Mesothelial cell of epicardium (in vitro differentiated cells): ENCODE results near the gene ARMC6. TPM values are rescaled to one million over a fixed set of nuclear protein-coding genes. Genes with fewer than 3 reads are reported as not detected.
"Not testable (repeated sequence)": the region's sequence is repeated elsewhere in the genome, so short reads cannot be mapped to it uniquely, and the experiment has no call there.

ENCODE experiments used
- DNase-seq, 2 experiments: peaks; one replicate each; pipeline ENCODE4 v3.0.0; 2021; ENCODE audit warnings: low spot score in 2 of 2; ENCODE audit not compliant: unreplicated experiment in 2 of 2
- H3K27ac Mint-ChIP-seq: 2 replicates; pipeline ENCODE4 v1.8.0; 2021; ENCODE audit warnings: mixed read lengths
- H3K27me3 Mint-ChIP-seq: 2 replicates; pipeline ENCODE4 v1.8.0; 2021; ENCODE audit warnings: low read depth, mixed read lengths
- H3K36me3 Mint-ChIP-seq: 2 replicates; pipeline ENCODE4 v1.8.0; 2021; ENCODE audit warnings: mixed read lengths
- H3K4me1 Mint-ChIP-seq: 2 replicates; pipeline ENCODE4 v1.8.0; 2021; ENCODE audit warnings: mixed read lengths
- H3K4me3 Mint-ChIP-seq: 2 replicates; pipeline ENCODE4 v1.8.0; 2021; ENCODE audit warnings: mild to moderate bottlenecking, moderate library complexity, mixed read lengths
- H3K9me3 Mint-ChIP-seq: 2 replicates; pipeline ENCODE4 v1.8.0; 2021; ENCODE audit warnings: mixed read lengths
- total RNA-seq: library from RNA; stranded (reverse); gene quantifications from 3 replicates; pipeline ENCODE4 v1.2.1, GENCODE V29; 2021
- TF ChIP-seq, protein P1 (sequence below): fragments of 200-600 bp; sonication (generic); IDR thresholded peaks from one replicate; pipeline ENCODE4 v1.5.0; 2021; ENCODE audit warnings: antibody characterized with exemption; ENCODE audit not compliant: unreplicated experiment

Gene ARMC6
- total RNA-seq, 1 donor from 2014 or later: 25.8 TPM

DNA sequence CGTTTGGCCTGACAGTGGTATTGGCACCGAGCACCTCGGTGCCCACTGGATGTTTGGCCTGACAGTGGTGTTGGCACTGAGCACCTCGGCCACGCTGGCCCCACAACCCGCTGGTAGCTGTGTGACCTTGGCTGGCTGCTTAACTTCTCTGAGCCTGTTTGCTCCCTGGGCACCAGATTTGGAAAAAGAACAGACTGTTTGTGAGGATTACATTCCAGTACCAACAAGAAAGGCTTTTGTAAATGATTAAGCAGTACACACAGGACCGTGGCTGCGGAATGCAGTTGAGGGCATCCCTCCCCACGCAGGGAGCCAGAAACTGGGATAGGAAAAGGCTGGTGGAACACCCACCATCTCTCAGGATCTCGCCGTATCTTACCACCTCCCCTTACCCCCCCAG is 62.3 kb downstream of the ARMC6 start:
- TF ChIP-seq, protein P1, sequence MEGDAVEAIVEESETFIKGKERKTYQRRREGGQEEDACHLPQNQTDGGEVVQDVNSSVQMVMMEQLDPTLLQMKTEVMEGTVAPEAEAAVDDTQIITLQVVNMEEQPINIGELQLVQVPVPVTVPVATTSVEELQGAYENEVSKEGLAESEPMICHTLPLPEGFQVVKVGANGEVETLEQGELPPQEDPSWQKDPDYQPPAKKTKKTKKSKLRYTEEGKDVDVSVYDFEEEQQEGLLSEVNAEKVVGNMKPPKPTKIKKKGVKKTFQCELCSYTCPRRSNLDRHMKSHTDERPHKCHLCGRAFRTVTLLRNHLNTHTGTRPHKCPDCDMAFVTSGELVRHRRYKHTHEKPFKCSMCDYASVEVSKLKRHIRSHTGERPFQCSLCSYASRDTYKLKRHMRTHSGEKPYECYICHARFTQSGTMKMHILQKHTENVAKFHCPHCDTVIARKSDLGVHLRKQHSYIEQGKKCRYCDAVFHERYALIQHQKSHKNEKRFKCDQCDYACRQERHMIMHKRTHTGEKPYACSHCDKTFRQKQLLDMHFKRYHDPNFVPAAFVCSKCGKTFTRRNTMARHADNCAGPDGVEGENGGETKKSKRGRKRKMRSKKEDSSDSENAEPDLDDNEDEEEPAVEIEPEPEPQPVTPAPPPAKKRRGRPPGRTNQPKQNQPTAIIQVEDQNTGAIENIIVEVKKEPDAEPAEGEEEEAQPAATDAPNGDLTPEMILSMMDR: no peak
- Mint-ChIP-seq H3K9me3 (no peaks in the 10 kb centered on the region), H3K36me3 (peaks cover 10% of the 10 kb centered on the region), H3K4me3 (no peak overlapping the region), H3K27me3 (no peaks in the 10 kb centered on the region), H3K27ac (no peak overlapping the region), H3K4me1 (peaks cover 3% of the 10 kb centered on the region)
- no peak for DNase-seq

DNA sequence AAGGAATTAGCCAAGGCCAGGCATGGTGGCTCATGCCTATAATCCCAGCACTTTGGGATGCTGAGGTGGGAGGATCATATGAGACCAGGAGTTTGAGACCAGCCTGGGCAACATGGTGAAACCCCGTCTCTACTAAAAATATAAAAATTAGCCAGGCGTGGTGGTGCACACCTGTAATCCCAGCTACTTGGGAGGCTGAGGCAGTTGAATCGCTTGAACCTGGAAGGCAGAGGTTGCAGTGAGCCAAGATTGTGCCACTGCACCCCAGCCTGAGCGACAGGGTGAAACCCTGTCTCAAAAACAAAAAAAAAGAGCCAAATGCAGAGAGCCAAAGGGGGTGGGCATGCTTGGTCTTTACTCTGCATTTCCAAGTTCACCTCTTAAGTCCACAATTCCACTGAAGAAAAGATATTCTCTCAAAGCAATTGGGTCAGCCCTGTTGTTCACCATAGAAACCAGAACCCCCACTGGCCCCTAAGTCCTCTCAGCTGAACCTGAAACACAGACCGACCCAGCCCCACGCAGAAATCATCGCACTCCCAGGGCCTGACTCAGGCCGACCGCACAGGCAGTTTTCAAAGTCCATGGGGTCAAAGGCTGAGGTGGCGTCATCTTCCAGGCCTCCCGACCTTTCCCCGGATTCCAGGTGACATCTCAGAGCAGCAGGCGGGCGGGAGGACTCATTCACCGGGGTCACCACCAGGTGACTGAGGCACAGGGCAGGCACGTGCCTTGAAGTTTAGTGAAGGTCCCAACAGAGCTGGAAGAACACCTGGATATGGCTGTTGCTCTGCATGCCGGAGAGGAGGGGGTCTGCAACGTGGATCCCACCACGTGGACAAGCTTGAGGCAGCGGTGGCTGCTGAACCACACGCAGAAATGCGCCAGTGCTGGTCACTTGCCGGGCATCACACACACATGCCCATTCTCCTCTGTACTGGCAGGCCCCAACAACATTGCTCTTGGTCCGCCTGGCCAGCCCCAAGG is 63.5 kb downstream of the ARMC6 start:
- H3K4me3 Mint-ChIP-seq: no peak overlapping the region
- no peaks in the 10 kb centered on the region for H3K9me3 Mint-ChIP-seq
- TF ChIP-seq, protein P1: no peak
- peaks cover 3% of the 10 kb centered on the region for H3K4me1 Mint-ChIP-seq
- no peak overlapping the region for H3K27ac Mint-ChIP-seq
- H3K36me3 Mint-ChIP-seq: peaks cover 10% of the 10 kb centered on the region
- no peaks in the 10 kb centered on the region for H3K27me3 Mint-ChIP-seq
- no peak for DNase-seq

DNA sequence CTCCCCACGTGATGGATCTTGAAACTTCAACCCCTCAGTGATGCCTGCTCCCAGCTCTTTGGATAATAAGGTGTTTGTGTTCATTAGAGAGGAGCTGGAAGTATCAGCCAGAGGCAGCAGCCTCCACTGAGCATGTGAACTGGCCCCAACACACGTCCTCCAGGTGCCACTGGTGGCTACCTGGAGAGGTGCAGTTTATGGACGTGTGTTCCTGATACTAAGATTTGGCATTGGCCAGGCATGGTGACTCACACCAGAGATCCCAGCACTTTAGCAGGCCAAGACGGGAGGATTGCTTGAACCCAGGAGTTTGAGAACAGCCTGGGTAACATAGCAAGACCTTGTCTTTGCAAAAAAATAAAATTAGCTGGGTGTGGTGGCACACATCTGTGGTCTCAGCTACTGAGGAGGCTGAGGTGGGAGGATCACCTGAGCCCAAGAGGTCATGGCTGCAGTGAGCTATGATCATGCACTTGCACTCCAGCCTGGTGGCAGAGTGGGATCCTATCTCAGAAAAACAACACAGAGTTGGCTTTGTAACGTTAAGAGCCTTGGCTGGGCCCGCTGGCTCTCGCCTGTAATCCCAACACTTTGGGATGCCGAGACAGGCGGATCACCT is 64.8 kb downstream of the ARMC6 start:
- no peaks in the 10 kb centered on the region for H3K27me3 Mint-ChIP-seq
- DNase-seq: no peak
- no peak overlapping the region for H3K27ac Mint-ChIP-seq
- H3K9me3 Mint-ChIP-seq: no peaks in the 10 kb centered on the region
- TF ChIP-seq, protein P1: no peak
- H3K4me3 Mint-ChIP-seq: no peak overlapping the region
- H3K4me1 Mint-ChIP-seq: peaks cover 3% of the 10 kb centered on the region
- peaks cover 10% of the 10 kb centered on the region for H3K36me3 Mint-ChIP-seq

DNA sequence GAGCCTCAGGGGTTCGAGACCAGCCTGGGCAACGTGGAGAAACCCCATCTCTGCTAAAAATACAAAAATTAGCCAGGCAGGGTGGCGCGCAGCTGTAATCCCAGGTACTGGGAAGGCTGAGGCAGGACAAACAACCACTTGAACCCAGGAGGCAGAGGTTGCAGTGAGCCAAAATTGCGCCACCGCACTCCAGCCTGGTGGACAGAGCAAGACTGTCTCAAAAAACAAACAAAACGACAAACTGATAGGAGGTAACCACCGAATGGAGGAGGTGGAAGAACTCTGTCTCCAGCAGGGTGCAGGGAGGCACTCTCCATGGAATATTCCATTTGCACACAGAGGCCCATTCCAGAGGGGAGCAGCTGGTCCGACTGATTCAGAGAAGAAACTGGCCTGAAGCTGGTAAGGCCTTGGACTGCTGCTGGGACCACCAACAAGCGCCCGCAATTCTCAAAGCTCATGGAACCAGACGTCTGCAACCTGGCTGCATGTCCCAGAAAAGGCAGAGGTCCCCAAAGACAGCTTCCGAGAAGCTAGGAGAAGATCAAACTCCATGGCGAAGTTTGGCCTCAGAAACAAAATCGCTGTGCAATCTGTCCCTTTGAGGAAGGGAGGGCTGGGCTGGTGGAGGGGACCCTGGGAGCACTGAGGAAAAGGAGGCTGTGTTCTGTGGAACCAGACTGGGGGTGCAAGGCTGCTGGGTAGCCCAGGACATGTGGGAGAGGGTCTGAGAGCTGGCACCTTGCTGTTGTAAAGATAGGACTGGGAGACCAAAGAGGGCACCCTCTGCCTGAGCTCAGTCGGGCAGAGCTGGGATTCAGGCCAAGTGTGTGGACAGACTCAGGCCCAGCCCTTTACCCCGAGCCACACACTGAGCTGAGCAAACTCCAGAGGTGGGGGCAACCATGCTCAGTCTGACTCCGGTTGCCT is 65.6 kb downstream of the ARMC6 start:
- TF ChIP-seq, protein P1: no peak
- Mint-ChIP-seq H3K9me3 (no peaks in the 10 kb centered on the region), H3K4me3 (no peak overlapping the region), H3K4me1 (peaks cover 3% of the 10 kb centered on the region), H3K27ac (no peak overlapping the region), H3K36me3 (peaks cover 10% of the 10 kb centered on the region), H3K27me3 (no peaks in the 10 kb centered on the region)
- DNase-seq: no peak

DNA sequence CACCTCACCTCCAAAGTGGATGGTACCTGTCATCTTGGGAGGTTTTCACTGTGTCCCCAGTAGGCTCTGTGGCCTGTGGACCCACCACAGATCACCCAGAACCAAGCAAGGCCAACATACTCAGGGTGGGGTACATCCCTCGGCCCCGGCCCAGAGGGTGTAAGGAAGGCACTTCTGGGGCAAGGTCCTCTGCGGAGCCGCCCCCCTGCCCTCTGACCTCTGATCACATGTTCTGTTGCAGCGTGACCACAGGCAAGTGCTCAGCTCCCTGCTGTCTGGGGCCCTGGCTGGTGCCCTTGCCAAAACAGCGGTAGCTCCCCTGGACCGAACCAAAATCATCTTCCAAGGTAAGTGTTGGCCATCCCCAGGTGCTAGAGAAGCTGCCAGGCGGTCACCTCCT is 68.1 kb downstream of the ARMC6 start:
- H3K9me3 Mint-ChIP-seq: no peaks in the 10 kb centered on the region
- H3K36me3 Mint-ChIP-seq: peaks cover 10% of the 10 kb centered on the region
- no peak overlapping the region for H3K27ac Mint-ChIP-seq
- no peak overlapping the region for H3K4me3 Mint-ChIP-seq
- peaks cover 19% of the 10 kb centered on the region for H3K4me1 Mint-ChIP-seq
- TF ChIP-seq, protein P1: no peak
- H3K27me3 Mint-ChIP-seq: no peaks in the 10 kb centered on the region
- DNase-seq: no peak

DNA sequence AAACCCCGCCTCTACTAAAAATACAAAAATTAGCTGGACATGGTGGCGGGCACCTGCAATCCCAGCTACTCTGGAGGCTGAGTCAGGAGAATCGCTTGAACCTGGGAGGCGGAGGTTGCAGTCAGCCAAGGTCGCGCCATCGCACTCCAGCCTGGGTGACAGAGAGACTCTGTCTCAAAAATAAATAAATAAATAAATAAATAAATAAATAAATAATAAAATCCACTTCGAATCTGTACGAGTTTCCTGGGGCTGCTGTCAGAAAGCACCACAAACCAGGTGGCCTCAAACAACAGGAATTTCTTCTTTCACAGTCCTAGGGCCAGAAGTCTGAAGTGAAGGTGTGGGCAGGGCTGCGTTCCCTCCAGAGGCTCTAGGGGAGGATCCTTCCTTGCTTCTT is 69.2 kb downstream of the ARMC6 start:
- H3K4me3 Mint-ChIP-seq, H3K36me3 Mint-ChIP-seq, H3K27ac Mint-ChIP-seq: not testable (repeated sequence)

More for the DNA sequence above, 69.2 kb downstream of the ARMC6 start:
- not testable (repeated sequence) for DNase-seq, H3K9me3 Mint-ChIP-seq, H3K27me3 Mint-ChIP-seq
- peaks cover 21% of the 10 kb centered on the region for H3K4me1 Mint-ChIP-seq
